Hair follicle dermal papilla cell (primary cell): ENCODE measurements around the gene FRAT1. TPM values are rescaled to one million over a fixed set of nuclear protein-coding genes. Genes with fewer than 3 reads are reported as not detected.

Source experiments
- small RNA-seq: library from RNA; depleted of rRNA; stranded (forward); fragments of <200 nt; gene quantifications from one replicate; pipeline ENCODE3, GENCODE V24; 2012
- total RNA-seq: library from RNA; depleted of rRNA; stranded (reverse); fragments of >200 nt; gene quantifications from 2 replicates; pipeline ENCODE4 v1.2.3, GENCODE V29; 2012

FRAT1 gene
- total RNA-seq = 1.9 and 2.3 TPM in 2 replicates

GRCh38 chr10:97318772-97319651 lies at the start of gene FRAT1:
Gene FRAT1, plus strand, starts transcription at chr10:97319271. Its CDS starts 183 bp downstream, at chr10:97319454.

GRCh38 chr10:97292097-97292861 lies 26.8 kb upstream of the FRAT1 start, which contains the start of gene ARHGAP19:
Gene ARHGAP19, minus strand, starts transcription at chr10:97292637. Its CDS starts 10 bp downstream, at chr10:97292627.

GRCh38 chr10:97334370-97335175 lies 15.5 kb downstream of the FRAT1 start, which contains the start of gene FRAT2:
Gene FRAT2, minus strand, starts transcription at chr10:97334729. Its CDS starts 157 bp downstream, at chr10:97334572.

Small RNA genes lying within 50 kb of the gene (small RNA-seq; reads per million reads assigned to genes)
- gene RF00017 = not detected

Other genes with a start within 250 kb of the FRAT1 start
- gene SLIT1, start 133.3 kb upstream of the FRAT1 start, total RNA-seq = 0.32 TPM in 1 of 2 replicates, not detected in the other
- gene ARHGAP19, start 26.6 kb upstream of the FRAT1 start, total RNA-seq = 3.6 and 4.4 TPM in 2 replicates
- 8.5 and 10.9 TPM in 2 replicates for gene FRAT2, start 15.5 kb downstream of the FRAT1 start, total RNA-seq
- 20.4 and 27.7 TPM in 2 replicates for gene RRP12, start 82.1 kb downstream of the FRAT1 start, total RNA-seq
- gene PGAM1, start 106.9 kb downstream of the FRAT1 start, total RNA-seq = 478 and 494 TPM in 2 replicates
- gene EXOSC1, start 126.7 kb downstream of the FRAT1 start, total RNA-seq = 25.5 and 29.9 TPM in 2 replicates
- gene ZDHHC16, start 126.9 kb downstream of the FRAT1 start, total RNA-seq = 58.9 and 63.1 TPM in 2 replicates
- gene MMS19, start 179.2 kb downstream of the FRAT1 start, total RNA-seq = 94.9 and 97.0 TPM in 2 replicates
- gene UBTD1, start 179.7 kb downstream of the FRAT1 start, total RNA-seq = 28.2 and 34.6 TPM in 2 replicates